IPS-NIHi11 (cell line): ENCODE data around the gene PLA2G7.
"Not testable (repeated sequence)": the region's sequence is repeated elsewhere in the genome, so short reads cannot be mapped to it uniquely, and the experiment has no call there.

Experiments
- DNase-seq: peaks from one replicate; pipeline ENCODE4 v3.0.0; 2012; ENCODE audit warnings: mixed read lengths, low spot score

Gene PLA2G7

GRCh38 chr6:46748940-46749503 lies 13.8 kb upstream of the PLA2G7 start:
- no peak for DNase-seq

GRCh38 chr6:46746696-46747095 lies 11.5 kb upstream of the PLA2G7 start, which contains the start of gene ANKRD66:
ANKRD66 (plus strand) TSS chr6:46746933; CDS start chr6:46751949, 5,016 bp downstream.
- no peak for DNase-seq

- DNase-seq = no peak
Measured at GRCh38 chr6:46745973-46746372, 10.8 kb upstream of the PLA2G7 start.

GRCh38 chr6:46744159-46744725 lies 9.1 kb upstream of the PLA2G7 start:
- not testable (repeated sequence) for DNase-seq

- no peak for DNase-seq
Measured at GRCh38 chr6:46743425-46744158, 8.4 kb upstream of the PLA2G7 start.

- no peak for DNase-seq
Measured at GRCh38 chr6:46741910-46742309, 6.7 kb upstream of the PLA2G7 start.

- no peak for DNase-seq
Measured at GRCh38 chr6:46741482-46741881, 6.3 kb upstream of the PLA2G7 start.

GRCh38 chr6:46736906-46737305 lies 1.7 kb upstream of the PLA2G7 start:
- DNase-seq = no peak

GRCh38 chr6:46735720-46736031 lies 501 bp upstream of the PLA2G7 start:
- no peak for DNase-seq

GRCh38 chr6:46733341-46733801 lies 1.8 kb downstream of the PLA2G7 start:
- DNase-seq = no peak

GRCh38 chr6:46730921-46731461 lies 4.2 kb downstream of the PLA2G7 start:
- no peak for DNase-seq

- no peak for DNase-seq
Measured at GRCh38 chr6:46729787-46730326, 5.3 kb downstream of the PLA2G7 start.

GRCh38 chr6:46720401-46720800 lies 14.8 kb downstream of the PLA2G7 start:
- DNase-seq = no peak

- no peak for DNase-seq
Measured at GRCh38 chr6:46719099-46719498, 16.1 kb downstream of the PLA2G7 start.

GRCh38 chr6:46715141-46715540 lies 20.0 kb downstream of the PLA2G7 start:
- no peak for DNase-seq

GRCh38 chr6:46711491-46711890 lies 23.7 kb downstream of the PLA2G7 start:
- no peak for DNase-seq

GRCh38 chr6:46706464-46706863 lies 28.7 kb downstream of the PLA2G7 start:
- DNase-seq = no peak

GRCh38 chr6:46704562-46704961 lies 30.6 kb downstream of the PLA2G7 start:
- DNase-seq = no peak

GRCh38 chr6:46699970-46700369 lies 35.2 kb downstream of the PLA2G7 start:
- no peak for DNase-seq

- DNase-seq = no peak
Measured at GRCh38 chr6:46690911-46691451, 44.2 kb downstream of the PLA2G7 start.

GRCh38 chr6:46690141-46690755 lies 44.9 kb downstream of the PLA2G7 start:
- DNase-seq = no peak

- DNase-seq = no peak
Measured at GRCh38 chr6:46689657-46690056, 45.5 kb downstream of the PLA2G7 start.
